GM19351 (cell line): ENCODE results near the gene WASL.

ENCODE experiments used
- ATAC-seq: cut with Tn5 transposase; IDR thresholded peaks from one replicate; pipeline ENCODE4 v1.9.1; 2021; ENCODE audit warnings: mild to moderate bottlenecking, moderate library complexity; ENCODE audit not compliant: unreplicated experiment

Gene WASL

GRCh38 chr7:123705211-123705901, 43.4 kb downstream of the WASL start:
- no peak for ATAC-seq

- no peak for ATAC-seq
Observed at GRCh38 chr7:123695944-123696677, 52.7 kb downstream of the WASL start.

- ATAC-seq, result no peak
Observed at GRCh38 chr7:123692471-123692877, 56.3 kb downstream of the WASL start.

GRCh38 chr7:123690550-123690949, 58.3 kb downstream of the WASL start:
- no peak for ATAC-seq

- no peak for ATAC-seq
Observed at GRCh38 chr7:123689250-123689649, 59.6 kb downstream of the WASL start.

GRCh38 chr7:123687727-123688126, 61.1 kb downstream of the WASL start:
- no peak for ATAC-seq

- ATAC-seq, result no peak
Observed at GRCh38 chr7:123687161-123687560, 61.6 kb downstream of the WASL start.

- ATAC-seq, result peak; percentile 70
Observed at GRCh38 chr7:123682690-123683089, 66.1 kb downstream of the WASL start.

- ATAC-seq, result no peak
Observed at GRCh38 chr7:123681561-123681960, 67.2 kb downstream of the WASL start.

- no peak for ATAC-seq
Observed at GRCh38 chr7:123680580-123680979, 68.2 kb downstream of the WASL start.

GRCh38 chr7:123679614-123680013, 69.2 kb downstream of the WASL start:
- no peak for ATAC-seq

- ATAC-seq, result no peak
Observed at GRCh38 chr7:123677061-123677715, 71.6 kb downstream of the WASL start.

- ATAC-seq, result no peak
Observed at GRCh38 chr7:123675181-123675473, 73.7 kb downstream of the WASL start.

- no peak for ATAC-seq
Observed at GRCh38 chr7:123674399-123675180, 74.2 kb downstream of the WASL start.

GRCh38 chr7:123673752-123674398, 74.9 kb downstream of the WASL start:
- ATAC-seq, result no peak

GRCh38 chr7:123673137-123673732, 75.6 kb downstream of the WASL start:
- no peak for ATAC-seq

- ATAC-seq, result no peak
Observed at GRCh38 chr7:123669485-123669884, 79.3 kb downstream of the WASL start.

GRCh38 chr7:123666492-123666891, 82.3 kb downstream of the WASL start:
- ATAC-seq, result no peak

- ATAC-seq, result no peak
Observed at GRCh38 chr7:123665896-123666295, 82.9 kb downstream of the WASL start.

- no peak for ATAC-seq
Observed at GRCh38 chr7:123665157-123665556, 83.6 kb downstream of the WASL start.

- no peak for ATAC-seq
Observed at GRCh38 chr7:123663200-123663599, 85.6 kb downstream of the WASL start.
